ENCODE data around the gene IFNGR1.

Gene IFNGR1

GRCh38 chr6:137150072-137150471 is 69.1 kb downstream of the IFNGR1 start:
- Histone ChIP-seq H3K27ac (ENCODE audit: low read depth, low read length, severe bottlenecking) (no peak overlapping the region), H3K9me3 (ENCODE audit: control insufficient read depth, low read length) (no peaks in the 10 kb centered on the region), H3K36me3 (ENCODE audit: control insufficient read depth, insufficient read depth, low read length) (no peaks in the 10 kb centered on the region), H3K4me1 (ENCODE audit: control insufficient read depth, insufficient read depth, low read length, poor library complexity, severe bottlenecking) (peaks cover 6% of the 10 kb centered on the region), H3K4me3 (ENCODE audit: extremely low read depth, insufficient read depth, low read length, poor library complexity, severe bottlenecking) (no peak overlapping the region)
- no CpG with 5 or more reads among the region's 3 CpGs for WGBS, 2 experiments (ENCODE audit: insufficient coverage in 2 of 2)

DNA sequence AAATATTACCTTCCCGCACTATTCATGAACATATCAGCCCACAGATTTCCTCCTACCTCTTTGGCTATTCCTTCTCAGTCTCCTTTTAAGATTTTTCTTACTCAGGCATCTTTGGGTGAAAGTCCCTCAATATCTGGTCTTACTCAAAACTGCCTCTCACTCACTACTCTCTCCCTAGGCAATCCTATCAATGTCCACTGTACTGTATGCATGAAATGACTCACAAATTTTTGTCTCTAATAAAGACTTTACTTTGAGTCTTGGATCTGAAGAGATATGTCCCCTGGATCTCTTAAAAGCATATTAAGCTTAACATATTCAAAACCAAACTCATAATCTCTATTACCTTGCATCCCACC is 70.2 kb downstream of the IFNGR1 start:
- no peaks in the 10 kb centered on the region for H3K9me3 ChIP-seq (ENCODE audit: control insufficient read depth, low read length)
- no peak overlapping the region for H3K4me3 ChIP-seq (ENCODE audit: extremely low read depth, insufficient read depth, low read length, poor library complexity, severe bottlenecking)
- peaks cover 6% of the 10 kb centered on the region for H3K4me1 ChIP-seq (ENCODE audit: control insufficient read depth, insufficient read depth, low read length, poor library complexity, severe bottlenecking)
- no peak overlapping the region for H3K27ac ChIP-seq (ENCODE audit: low read depth, low read length, severe bottlenecking)
- 100% methylated on average over 1 of the region's 1 CpG for WGBS, 2 experiments (ENCODE audit: insufficient coverage in 2 of 2)
- no peaks in the 10 kb centered on the region for H3K36me3 ChIP-seq (ENCODE audit: control insufficient read depth, insufficient read depth, low read length)

DNA sequence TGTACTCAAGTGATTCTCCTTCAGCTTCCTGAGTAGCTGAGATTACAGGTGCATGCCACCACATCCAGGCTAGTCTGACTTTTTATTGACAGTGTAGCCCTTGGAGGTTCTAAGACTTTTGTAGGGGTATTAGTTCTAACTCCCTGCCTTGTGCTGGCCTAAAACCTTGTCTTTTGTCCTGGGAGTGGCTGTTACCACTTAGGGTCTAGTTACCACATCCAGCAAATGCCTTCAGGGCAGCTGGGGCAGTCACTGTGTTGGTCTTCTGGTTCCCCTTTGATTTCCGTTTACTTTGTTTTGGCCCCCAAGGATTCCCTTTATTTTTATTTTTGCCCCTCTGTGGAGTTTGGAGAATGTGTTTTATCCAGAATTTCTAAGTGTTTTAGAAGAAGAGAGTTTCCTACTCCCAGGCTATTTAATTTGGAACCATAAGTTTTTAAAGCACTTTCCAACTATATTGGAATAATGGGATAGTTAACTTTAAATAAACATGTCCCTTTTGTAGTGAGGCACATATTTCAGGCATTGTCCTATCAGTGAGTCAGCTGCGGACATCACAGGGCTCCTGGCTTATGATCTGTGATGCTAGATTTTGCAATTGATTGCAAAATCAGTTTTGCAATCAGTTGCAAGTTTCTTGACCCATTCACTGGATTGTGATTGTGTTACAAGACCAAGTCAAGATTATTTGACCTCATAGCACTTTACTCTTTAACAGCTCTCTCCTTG is 70.7 kb downstream of the IFNGR1 start:
- WGBS, 2 experiments (ENCODE audit: insufficient coverage in 2 of 2): no CpG with 5 or more reads among the region's 2 CpGs
- Histone ChIP-seq H3K4me1 (ENCODE audit: control insufficient read depth, insufficient read depth, low read length, poor library complexity, severe bottlenecking) (peaks cover 6% of the 10 kb centered on the region), H3K9me3 (ENCODE audit: control insufficient read depth, low read length) (no peaks in the 10 kb centered on the region), H3K4me3 (ENCODE audit: extremely low read depth, insufficient read depth, low read length, poor library complexity, severe bottlenecking) (no peak overlapping the region), H3K27ac (ENCODE audit: low read depth, low read length, severe bottlenecking) (no peak overlapping the region), H3K36me3 (ENCODE audit: control insufficient read depth, insufficient read depth, low read length) (no peaks in the 10 kb centered on the region)

All from mesodermal cell (in vitro differentiated cells).